PFSK-1 (cell line): ENCODE data around the gene SLC9A9.

Source experiments
- FOXP2 ChIP-seq: optimal IDR thresholded peaks from 2 replicates; pipeline ENCODE3; 2011; ENCODE audit warnings: borderline replicate concordance, control low read depth, inconsistent platforms; ENCODE audit not compliant: insufficient read depth; ENCODE audit errors: extremely low read length, extremely low read depth
- POLR2AphosphoS5 ChIP-seq: IDR thresholded peaks from 2 replicates; pipeline ENCODE4 v1.6.1; 2012; ENCODE audit warnings: low read depth, mild to moderate bottlenecking, control low read depth, low read length, moderate library complexity
- REST ChIP-seq, 2 experiments: IDR thresholded peaks; 2 replicates each; pipeline versions ENCODE4 v1.6.1 to v1.8.0; 2011 to 2012; ENCODE audit warnings: low read depth in 2 of 2, low read length in 2 of 2, control low read depth in 1 of 2, inconsistent platforms in 1 of 2, mild to moderate bottlenecking in 1 of 2, moderate library complexity in 1 of 2; ENCODE audit not compliant: insufficient read depth in 1 of 2
- SIN3A ChIP-seq: IDR thresholded peaks from 2 replicates; pipeline ENCODE4 v1.6.1; 2012; ENCODE audit warnings: mild to moderate bottlenecking, low read length, moderate library complexity, borderline replicate concordance; ENCODE audit not compliant: insufficient read depth
- TAF1 ChIP-seq: IDR thresholded peaks from 2 replicates; pipeline ENCODE4 v1.6.1; 2012; ENCODE audit warnings: low read length, control low read depth, borderline replicate concordance; ENCODE audit not compliant: insufficient read depth

SLC9A9 gene

GRCh38 chr3:143247073-143247472 lies 601.2 kb downstream of the SLC9A9 start:
- TF ChIP-seq SIN3A (no peak), TAF1 (no peak), FOXP2 (no peak), POLR2AphosphoS5 (no peak), REST (IDR thresholded peaks at IDR 0.05; ENCODE audit: insufficient read depth in 1 of 2, low read depth in 2 of 2, low read length in 2 of 2) (no peak)

GRCh38 chr3:143245692-143246091 lies 602.6 kb downstream of the SLC9A9 start:
- no peak for TF ChIP-seq FOXP2
- TF ChIP-seq REST (IDR thresholded peaks at IDR 0.05; ENCODE audit: insufficient read depth in 1 of 2, low read depth in 2 of 2, low read length in 2 of 2), result no peak
- TF ChIP-seq POLR2AphosphoS5, result no peak
- no peak for TF ChIP-seq TAF1
- no peak for TF ChIP-seq SIN3A

GRCh38 chr3:143244516-143245063 lies 603.7 kb downstream of the SLC9A9 start:
- TF ChIP-seq POLR2AphosphoS5, result no peak
- TF ChIP-seq REST (IDR thresholded peaks at IDR 0.05; ENCODE audit: insufficient read depth in 1 of 2, low read depth in 2 of 2, low read length in 2 of 2), result no peak
- no peak for TF ChIP-seq FOXP2
- no peak for TF ChIP-seq TAF1
- no peak for TF ChIP-seq SIN3A

GRCh38 chr3:143243686-143244085 lies 604.6 kb downstream of the SLC9A9 start:
- TF ChIP-seq REST (IDR thresholded peaks at IDR 0.05; ENCODE audit: insufficient read depth in 1 of 2, low read depth in 2 of 2, low read length in 2 of 2), result no peak
- TF ChIP-seq POLR2AphosphoS5, result no peak
- TF ChIP-seq TAF1, result no peak
- TF ChIP-seq FOXP2, result no peak
- no peak for TF ChIP-seq SIN3A

- TF ChIP-seq TAF1 (no peak), FOXP2 (no peak), REST (IDR thresholded peaks at IDR 0.05; ENCODE audit: insufficient read depth in 1 of 2, low read depth in 2 of 2, low read length in 2 of 2) (no peak), SIN3A (no peak), POLR2AphosphoS5 (no peak)
These were observed 605.6 kb downstream of the SLC9A9 start for GRCh38 chr3:143242691-143243090.
